NCI-H2107 (cell line): ENCODE results near the gene TSPAN32.

ENCODE experiments used
- DNase-seq: peaks from one replicate; lab custom pipeline; 2025; lab: John Stamatoyannopoulos, UW

TSPAN32 gene

DNA sequence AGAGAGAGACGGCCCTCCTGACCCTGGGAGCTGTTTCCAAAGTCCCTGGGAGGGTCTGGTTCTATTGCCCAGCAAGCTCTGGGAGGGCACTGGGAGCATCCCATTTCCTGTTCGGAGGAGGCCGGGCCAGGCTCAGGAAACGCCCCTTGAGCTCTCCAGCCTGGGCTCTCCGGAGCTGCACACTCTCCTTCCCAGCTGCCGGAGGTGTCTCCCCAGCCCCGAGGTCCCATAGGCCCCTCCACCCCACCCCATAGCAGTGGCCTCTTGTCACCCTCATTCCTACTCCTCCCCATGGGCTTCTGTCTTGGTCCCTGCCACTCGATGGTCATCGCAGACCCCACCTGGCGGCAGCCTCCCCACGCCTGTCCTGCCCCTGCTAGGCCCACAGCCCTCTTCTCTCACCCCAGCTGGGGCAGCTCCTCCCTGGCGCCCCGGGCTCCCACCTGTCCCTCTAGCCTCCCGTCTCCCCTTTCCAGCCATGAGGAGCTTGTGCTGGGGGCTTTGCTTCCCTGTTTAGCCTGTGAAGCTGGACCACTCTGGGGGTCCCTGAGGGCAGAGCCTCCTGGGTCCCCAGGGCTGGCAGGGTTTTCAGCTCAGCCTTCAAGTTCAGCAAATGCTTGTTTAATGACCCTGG, 2.8 kb downstream of the TSPAN32 start:
- DNase-seq = no peak

DNA sequence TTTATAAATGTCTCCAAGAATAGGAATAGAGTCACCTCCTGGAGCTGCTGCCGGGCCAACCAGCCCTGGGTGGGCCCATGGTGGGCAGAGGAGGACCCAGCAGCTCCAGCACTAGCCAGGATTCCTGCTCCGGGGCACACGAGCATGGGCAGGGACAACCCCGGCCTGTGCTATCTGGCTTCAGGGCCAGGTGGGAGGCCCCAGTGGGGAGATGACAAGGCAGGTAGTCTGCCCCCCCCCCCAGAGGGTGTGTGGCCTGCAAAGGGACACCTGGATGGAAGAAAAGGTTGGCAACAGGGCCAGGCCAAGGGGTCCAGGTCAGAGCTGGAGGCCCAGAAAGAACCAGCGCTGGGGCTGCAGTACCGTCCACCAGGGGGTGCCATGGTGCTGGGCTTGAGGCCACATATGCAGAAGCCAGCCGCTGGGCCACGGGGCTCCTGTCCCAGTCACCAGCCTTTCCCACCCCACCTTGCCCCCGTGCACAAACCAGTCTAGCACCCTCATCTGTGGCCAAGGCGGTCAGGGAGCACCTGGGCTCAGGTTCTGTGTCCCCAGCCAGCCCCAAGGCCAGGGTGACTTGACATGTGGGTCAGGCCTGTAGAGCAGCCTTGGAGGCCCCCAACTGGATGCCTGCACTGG, 3.4 kb downstream of the TSPAN32 start:
- no peak for DNase-seq

GRCh38 chr11:2305788-2306451, 4.1 kb downstream of the TSPAN32 start:
- no peak for DNase-seq

DNA sequence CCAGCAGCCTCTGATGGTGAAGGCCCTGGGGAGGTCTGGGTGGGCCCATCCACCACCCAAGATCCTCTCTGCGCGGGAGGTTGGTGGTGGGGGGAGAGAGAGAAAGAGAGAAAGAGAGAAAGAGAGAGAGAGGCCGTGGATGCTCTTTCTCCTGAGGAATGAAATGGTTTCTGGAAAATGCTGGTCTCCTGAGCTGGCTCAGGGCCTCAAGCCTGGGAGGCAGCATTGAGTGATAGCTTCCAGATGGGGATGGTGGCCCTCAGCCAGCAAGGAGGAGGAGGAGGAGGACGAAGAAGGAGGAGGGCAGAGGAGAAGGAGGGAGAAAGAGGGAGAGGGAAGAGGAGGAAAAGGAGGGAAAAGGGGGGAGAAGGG, 4.6 kb downstream of the TSPAN32 start:
- DNase-seq = no peak

DNA sequence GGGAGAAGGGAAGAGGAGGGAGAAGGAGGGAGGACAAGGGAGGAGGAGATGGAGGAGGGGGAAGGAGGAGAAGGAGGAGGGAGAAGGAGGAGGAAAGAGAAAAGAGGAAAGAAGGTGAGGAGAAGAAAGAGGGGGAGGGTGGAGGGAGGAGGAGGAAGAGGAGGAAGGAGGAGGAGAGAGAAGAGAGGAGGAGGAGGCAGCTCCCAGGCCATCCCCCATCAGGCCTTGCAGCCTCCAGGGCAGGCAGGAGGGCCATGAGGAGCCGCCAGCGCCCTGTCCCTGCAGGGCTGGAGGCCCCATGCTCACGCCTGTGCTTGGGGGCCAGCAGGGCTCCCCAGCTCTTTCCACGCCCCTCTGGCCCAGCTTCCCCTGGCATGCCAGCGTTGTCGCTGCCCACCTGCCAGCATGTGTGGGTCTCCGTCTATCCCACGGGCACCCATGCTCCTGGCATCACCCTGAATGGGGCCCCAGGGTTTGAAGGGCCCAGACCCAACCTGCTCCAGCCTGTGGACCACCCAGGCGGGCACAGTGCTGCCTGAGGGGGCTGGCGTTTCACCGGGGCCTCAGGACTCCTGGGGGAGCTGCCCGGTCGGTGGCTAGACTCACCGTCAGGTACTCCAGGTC, 5.2 kb downstream of the TSPAN32 start:
- DNase-seq = no peak

DNA sequence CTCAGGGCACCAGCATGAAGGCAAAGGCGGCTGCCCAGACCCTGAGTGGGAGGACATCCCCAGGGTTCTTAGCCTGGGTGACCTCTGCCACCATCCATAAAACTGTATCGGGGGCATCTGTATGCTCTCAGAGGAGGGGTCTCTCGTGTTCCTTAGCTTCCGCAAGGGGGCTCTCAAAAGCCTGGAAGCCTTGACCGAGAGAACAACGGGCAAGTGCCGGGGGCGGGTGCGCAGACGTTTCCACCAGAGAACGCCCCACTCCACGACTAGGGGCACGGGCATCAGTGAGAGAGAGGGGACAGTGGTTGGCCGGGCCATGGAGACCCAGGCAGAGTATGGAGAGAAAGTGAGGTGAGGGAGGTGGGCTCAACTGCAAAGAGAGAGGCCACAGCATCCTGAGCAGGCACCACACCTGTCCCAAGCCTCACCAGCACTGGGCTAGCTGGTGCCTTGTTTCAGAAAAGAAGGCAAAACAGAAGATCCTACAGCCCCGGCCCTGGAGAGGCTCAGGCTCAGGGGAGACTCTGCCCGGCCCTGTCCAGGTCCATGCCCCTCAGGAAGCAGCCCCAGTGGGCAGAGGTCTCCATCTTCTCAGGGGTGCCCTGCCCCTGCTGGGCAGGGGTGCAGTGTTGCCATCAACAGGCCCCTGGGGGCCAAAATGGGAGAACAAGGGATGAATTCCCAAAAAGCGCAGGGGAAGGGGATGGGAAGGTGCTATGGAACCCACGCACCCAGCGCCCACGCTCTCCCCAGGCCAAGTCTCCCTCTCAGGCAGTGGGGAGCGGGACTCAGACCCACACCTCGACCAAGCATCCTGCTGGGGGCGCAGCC, 5.9 kb downstream of the TSPAN32 start:
- DNase-seq = no peak

DNA sequence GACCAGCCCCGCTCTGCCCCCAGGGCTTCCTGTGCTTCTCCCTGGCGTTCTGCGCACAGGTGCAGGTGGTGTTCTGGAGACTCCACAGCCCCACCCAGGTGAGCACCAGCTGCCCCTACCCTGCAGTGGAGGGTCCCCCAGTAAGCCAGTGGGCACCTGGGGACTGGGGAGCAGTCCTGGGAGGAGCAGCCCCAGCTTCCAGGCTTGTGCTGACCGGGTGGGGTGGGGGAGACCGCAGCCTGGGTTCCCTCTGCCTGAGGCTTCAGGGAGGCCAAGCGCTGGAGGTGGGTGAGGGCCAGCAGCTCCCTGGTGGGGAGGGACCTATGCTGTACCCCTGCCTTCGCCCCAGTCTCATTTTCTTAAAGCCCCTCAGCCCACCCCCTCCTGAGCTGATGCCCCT, 6.9 kb downstream of the TSPAN32 start:
- no peak for DNase-seq

GRCh38 chr11:2309251-2310072, 7.6 kb downstream of the TSPAN32 start:
- DNase-seq = no peak

- DNase-seq = no peak
Measured at GRCh38 chr11:2310073-2310785, 8.4 kb downstream of the TSPAN32 start.

GRCh38 chr11:2310786-2311352, 9.1 kb downstream of the TSPAN32 start:
- no peak for DNase-seq

DNA sequence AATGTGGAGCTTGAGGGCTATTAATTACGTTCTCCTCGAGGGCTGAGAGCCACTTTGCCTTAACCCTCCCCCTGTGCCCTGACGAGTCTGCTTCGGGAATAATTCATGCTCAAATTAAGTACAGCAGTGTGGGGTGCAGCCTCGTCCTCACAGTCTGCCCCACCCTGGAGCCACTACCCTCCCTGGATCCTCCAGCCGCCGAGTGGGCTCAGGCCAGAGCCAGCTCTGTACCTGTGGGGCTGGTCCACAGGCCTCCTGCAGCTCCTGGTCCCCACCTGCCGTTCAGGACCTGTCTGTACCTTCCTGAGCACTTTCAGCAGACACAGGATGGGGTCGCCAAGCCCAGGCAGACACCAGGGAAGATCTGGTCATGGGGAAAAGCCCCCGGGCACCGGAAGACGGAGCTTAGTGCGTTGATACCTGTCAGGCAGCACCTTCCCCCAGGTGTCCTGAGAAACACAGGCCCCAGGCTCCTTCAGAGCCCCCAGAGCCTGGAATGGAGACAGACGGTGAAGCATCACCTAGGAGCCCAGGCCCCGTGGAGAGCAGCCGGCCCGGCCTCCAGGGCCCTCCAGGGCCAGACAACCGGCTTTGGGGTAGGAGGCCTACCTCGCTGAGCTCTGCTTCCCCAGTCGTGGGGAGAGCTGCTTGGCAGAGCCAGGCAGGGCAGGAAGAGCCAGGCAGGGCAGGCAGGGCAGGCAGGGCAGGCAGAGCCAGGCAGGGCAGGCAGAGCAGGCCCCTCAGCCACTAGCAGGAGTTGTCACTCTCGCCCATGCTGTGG, 9.7 kb downstream of the TSPAN32 start:
- DNase-seq = no peak

GRCh38 chr11:2312232-2313042, 10.6 kb downstream of the TSPAN32 start:
- DNase-seq = no peak

GRCh38 chr11:2313051-2313951, 11.5 kb downstream of the TSPAN32 start:
- no peak for DNase-seq

DNA sequence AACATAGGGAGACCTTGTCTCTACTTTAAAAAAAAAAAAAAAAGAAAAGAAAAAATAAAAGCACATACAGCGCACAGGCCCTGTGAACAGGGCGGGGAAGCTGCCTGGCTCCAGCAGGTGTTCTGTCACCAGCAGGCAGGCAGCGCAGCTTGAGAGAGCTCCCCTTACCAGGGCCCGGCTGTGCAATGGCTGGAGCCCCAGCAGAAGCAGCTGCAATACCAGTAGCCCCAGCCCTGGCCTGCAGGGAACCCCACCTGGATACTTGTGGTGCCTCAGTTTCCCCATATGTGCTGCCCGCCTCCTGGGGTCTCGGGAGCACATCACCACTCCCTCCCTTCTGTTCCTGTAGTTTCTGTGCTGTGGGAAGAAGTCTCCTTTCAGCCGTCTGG, 12.3 kb downstream of the TSPAN32 start:
- DNase-seq = no peak

DNA sequence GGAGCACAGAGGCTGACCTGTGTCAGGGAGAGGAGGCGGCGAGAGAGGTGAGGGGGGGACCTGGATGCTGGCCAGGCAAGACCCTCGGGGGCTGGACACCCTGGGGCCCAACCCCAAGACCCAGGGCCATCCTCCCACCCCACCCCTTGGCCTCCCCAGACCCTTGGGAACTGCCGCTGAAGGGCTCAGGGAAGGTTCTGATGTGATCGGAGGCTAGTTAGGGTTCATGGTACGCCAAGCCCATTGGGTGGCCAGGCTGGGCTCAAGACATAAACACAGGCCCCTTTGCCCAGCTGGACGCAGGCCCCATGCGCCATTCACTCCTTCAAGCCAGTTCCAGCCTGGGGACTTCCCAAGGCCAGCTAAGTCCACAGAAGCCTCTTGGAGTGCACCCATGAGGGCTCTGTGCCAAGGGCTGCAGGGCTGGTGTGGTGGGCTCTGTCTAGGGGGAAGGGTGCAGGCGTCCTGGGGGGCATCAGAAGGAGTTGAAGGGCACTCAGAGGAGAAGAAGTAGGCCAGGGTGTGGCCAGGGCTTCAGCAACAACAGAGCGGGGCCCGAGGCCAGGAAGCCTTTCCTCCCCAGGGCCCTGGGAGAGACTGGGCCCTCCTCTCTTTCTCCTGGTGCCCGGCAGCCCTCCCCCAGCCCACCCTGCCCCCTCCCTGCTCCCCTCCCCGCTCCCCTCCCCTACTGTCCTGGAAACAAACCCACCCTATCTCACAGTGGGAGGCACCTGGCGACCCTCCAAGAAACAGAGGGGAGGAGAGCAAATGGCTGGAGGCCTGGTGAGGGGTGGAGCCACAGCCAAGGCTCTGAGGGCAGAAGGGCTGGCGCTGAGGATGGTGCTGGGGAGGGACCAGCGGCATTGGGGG, 12.9 kb downstream of the TSPAN32 start:
- DNase-seq = no peak

- no peak for DNase-seq
Measured at GRCh38 chr11:2315395-2316168, 13.8 kb downstream of the TSPAN32 start.
